GM18498 (cell line): Measurements from ENCODE around the gene APOA1.

ENCODE experiments used
- ATAC-seq: cut with Tn5 transposase; IDR thresholded peaks from one replicate; pipeline ENCODE4 v1.9.1; 2021; ENCODE audit warnings: mild to moderate bottlenecking, moderate library complexity; ENCODE audit not compliant: unreplicated experiment

The APOA1 gene

DNA sequence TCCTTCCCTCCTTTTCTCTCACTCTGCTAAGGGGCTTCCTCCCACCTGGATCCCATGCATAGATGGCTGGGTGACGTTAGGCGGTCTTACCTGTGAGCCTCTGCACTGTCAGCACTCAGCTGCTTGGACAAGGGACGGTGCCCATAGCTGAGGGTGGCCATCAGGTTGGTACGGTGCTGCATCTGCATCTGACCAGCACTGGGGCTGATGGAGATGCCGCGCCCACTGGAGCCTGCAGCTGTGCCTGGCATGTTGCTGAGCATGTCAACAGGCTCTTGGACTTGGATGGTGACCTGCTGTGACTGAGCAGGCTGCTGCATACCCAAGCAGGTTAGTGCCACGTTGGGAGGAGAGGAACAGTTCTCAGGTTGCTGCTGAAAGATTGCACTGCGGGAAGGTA, 21.8 kb upstream of the APOA1 start:
- ATAC-seq: no peak

DNA sequence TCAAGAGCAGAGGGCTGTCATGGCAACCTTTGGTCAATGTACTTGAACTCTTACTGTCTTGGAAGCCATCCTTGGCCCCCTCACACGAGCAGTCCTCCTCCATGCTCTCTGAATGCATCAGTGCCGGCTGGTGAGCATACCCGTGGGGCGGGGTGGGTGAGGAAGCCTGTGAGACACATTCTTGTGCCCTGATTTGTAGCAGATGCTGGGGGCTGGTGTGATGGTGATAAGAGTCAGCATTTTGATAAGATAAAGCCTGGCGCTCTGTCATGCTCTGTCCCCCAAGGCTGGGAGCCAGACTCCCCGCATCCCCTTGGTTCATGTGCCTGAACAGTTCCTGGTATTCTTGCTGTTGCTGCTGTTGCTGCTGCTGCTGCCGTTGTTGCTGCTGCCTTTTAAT, 20.5 kb upstream of the APOA1 start:
- no peak for ATAC-seq

DNA sequence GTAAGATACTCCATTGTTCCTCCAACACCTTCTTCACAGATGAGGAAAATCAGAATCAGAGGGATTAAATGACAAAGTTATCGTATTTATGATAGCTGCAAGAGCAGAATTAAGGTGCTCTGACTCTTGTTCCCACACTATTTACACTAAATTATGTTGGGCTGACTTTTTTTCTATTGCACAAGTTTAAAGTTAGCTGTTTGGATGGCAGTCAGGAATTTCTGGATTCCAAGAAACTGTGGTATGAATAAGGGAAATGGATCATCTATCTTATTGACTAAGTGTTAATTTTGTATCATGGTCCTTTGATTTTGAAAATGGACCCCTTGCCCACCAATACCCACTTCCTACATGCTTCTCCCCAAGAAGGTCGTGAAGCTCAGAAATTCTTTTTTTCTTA, 19.9 kb upstream of the APOA1 start:
- no peak for ATAC-seq

DNA sequence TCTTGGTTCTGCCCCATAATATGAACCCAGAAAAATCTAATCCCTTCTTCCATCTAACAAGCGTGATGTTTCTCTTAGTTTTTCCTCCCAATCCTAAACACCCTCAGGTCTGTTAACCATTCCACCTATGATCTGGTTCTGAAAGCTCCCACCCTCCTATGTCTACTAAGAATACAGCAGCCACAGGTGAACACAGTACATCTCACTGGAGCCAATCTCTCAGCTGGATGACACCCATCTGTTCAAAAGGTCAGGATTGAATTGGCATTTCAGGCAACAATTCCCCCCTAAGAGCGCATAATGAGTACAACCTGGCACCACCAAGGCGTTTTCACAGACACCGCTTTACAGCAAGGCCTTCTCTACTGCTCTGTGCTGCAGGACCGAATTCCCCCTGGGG, 19.0 kb upstream of the APOA1 start:
- ATAC-seq: no peak

DNA sequence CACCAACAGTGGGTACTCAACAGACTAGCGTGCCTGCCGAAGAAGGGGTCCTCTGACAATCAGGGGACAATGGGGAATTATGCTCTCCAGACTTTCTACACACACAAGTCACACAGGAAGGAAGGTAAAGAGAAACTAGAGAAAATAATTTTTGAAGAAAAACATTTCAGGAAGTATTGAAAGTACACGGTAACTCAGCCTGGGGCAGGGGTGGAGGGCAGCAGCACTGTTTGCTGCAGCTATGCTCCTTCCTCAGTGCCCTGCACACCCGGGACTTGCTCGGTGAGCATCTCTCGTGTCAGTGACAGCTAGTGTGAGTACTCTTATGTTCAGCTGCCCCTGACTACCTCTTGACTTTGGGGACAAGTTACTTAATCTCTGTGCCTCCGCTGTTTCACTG, 18.0 kb upstream of the APOA1 start:
- ATAC-seq: no peak

DNA sequence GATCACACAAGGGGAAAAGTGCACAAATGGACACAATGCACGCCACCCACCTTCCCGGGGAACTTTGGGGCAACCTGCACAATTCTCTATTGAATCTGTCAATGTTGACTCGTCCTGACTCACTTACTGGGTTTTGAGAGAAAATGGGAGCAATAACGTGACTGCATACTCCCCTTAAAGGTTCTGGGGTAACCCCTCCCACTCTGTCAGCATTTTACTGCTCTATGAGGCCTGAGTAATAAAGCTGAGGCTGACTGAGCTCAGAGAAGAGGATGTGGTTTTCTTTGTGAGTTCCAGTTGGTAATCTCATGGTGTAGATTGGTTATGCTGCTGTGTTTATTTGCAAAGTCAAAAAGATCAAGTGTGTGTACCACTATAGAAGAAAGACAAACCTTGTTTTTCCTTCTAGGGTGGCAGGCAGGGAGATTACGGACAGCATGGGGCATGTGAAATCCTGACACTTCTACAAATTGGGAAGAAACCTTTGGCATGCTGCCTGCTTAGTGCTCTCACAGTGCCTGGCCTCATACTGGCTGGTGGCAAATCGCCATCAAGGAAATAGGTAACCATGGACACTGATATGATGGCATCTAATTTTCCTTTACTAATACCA, 16.1 kb upstream of the APOA1 start:
- peak; percentile 97 for ATAC-seq

DNA sequence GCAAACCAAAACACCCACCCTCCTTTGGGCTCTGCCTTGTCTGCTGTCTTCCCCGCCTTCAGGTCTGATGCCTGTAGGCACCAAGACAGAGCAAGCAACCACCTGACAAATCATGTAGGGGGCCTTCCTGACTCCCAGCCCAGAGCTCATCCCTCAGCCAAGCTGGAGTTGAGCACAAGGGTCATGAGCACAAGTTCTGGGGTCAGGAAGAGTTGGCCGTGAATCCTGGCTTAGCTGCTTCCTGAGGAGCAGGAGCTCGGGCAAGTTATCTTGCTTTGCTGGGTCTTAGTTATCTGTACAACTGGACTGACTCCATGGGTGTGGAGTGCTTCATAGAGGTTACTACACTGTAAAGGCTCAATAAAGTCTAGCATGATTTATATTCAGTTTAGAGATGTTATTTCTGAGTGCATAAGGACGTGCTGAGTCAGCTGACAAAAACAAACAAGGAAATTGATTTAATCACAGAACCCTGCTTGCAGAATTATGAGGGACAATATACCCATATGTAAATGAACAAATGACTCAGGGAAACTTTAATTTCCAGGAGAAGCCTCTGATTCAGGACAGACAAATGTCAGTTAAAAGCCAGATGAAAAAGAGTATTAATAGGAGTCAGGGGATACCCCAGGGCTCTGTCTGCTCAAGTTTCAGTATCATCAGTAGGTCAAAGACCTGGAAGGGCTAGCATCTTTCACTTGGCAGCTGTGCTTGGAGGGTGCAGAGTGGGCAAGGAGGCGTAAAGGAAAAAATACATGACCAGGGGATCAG, 15.0 kb upstream of the APOA1 start:
- no peak for ATAC-seq

DNA sequence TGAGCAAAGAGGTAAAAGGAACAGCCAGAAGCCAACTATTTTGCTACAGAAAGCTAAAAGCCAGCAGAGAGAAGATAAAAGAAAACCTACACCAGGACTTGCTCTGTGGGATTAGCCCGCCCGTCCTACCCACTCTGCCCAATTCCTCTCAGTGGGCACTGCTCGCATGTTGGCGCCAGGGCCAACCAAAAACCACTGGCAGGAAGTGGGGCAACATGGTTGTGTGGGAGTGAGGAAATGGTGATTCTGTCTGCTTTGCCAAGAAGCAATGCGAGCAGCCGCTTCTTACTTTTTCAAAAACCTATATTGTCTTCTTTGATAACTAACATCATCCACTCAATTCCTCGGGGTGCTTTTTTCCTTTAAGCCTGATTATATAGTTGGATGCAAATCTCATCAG, 14.2 kb upstream of the APOA1 start:
- no peak for ATAC-seq

DNA sequence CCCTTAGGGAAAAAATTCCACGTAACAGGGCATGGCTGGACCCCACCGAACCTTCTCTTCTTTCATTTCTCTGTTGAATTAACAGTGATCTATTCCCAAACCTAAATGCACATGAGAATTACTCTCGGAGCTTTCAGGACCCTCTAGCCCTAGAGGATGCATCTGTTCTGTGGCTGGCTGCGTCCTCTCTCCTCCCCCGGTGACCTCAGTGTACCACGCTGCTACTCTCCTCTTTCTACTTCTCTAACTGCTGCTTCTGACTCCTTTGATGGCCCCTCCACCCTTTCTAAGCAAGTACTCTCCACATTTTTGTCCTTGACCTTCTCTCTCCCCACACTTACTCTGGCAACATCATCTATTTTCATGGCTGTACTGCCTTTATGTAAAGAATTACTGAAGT, 12.1 kb upstream of the APOA1 start:
- no peak for ATAC-seq

DNA sequence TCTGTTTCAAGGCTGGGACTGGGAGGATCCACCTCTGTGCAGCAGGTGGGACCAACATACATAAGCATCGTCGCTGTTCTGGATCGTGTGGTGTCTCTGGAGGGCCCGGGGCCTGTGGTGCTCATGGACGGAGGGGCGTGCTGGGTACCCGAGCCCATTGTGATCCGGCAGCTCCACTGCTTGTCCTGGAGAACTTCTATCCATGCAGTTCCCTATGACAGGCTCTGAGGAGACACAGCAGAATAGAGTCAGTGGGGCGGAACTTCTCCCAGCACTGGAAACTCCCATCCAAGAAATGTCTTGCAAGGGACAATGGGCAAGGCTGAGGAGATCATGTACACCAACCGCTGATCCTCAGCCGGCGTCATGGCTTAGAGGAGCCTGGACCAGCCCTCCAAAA, 11.6 kb upstream of the APOA1 start:
- no peak for ATAC-seq

DNA sequence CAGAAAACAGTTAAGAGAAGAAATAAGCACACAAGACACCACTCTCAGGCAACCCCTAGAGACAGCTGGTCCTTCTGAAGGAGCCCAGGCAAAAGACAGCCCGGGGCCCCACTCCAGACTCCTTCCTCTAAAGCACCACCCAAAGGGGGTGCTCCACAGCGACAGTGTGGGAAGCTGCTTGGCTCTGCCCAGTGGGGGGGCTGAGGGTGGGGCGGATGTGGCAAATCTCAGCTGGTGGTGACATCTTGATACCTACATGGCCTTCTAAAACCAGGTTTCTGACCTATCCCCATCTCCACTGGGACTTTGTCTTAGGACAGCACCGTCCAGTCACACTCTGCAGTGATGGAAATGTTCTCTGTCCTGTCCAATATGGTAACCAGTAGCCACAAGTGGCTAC, 10.2 kb upstream of the APOA1 start:
- no peak for ATAC-seq

DNA sequence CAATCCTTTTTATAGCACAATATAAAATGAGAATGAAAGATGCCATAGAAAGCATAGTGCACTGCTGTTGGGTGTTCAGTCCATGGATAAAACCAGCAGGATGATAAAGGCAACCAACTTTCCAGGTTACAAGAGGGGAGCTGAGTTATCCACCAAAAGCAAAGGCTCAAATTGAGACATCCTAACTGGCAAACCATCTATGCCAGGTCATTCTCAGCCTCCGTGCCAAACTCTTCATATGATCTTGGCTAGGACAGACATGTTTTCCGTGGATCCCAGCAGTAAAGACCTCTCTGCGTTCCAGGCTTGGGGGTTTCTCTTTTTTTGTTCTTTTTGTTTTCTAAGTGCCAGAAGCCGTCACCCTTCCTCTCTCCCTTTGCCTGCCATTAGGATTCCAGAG, 7.3 kb upstream of the APOA1 start:
- no peak for ATAC-seq

DNA sequence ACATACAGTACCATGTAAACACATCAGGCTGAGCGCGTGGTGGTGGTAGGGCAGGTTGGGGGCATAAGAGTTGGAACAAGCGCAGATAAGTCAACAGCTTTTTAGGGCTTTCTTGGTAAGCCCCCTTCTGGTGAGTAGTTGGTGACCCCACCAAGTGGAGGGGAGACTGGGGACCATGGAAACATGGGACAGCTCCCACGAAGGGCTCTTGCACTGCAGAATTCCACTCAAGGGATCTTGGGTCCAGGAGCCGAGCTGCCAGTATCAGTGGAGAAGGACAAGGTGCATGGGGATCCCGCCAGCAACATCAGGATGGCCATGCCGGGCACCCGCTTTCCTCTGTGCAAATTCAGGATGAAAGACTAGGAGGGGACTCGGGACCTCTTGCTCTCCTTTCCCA, 6.2 kb upstream of the APOA1 start:
- no peak for ATAC-seq

DNA sequence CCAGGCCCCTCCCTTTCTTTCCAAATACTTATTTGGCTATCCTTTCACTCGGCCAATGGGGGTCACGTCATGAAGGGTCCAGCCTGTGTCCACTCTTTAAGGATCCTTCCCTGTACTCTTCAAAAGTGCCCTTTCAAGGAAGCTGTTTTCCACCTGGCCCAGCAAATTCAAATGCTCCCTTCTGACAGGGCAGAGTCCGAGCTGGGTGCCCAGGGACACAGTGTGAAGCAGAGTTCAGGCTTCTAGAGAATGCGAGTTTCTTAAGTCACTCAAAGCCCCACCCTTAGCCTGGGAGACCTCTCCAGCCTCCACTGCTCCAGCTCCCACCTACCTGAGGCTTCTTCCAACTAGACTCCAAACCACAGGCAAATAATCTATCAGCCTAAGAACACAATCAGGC, 5.5 kb upstream of the APOA1 start:
- no peak for ATAC-seq

DNA sequence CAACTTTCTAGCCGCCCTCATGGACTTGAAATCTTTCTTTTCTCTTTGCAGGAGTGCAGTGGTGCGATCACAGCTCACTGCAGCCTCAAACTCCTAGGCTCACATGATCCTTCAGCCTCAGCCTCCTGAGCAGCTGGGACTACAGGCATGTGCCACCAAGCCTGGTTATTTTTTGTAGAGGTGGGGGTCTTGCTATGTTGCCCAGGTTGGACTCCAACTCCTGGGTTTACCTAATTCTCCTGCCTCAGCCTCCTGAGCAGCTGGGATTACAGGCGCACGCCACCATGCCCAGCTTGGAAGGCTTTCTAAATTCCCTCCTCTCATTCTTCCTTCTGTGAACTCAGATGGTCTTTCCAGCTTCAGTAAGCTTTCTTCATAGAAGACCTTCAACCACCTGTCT, 4.7 kb upstream of the APOA1 start:
- ATAC-seq: no peak

DNA sequence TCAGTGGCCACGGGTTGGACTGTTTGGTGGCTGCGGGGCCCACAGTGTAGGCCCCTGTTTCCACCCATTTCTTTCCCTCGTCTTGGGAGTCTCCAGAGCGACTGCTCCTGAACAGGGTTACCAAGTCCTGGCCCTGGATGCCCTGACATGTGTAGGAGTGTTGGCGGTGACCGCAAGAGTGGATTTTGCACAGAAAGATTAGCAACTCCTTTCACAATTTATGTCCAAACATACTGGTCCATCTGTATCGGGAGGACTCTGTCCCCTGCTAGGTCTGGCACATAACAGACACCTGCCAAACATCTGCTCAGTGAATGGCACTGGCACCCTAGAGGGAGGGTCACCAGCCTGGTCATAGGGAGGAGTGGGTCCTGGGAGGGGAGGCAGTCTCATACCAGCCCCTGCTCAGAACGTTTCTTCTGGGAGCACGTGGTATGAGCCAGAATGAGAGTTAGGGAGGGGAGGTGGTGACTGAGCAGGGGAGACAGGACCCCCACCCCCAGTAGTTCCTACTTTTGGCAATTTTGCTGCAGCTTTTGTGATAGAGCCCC, 3.4 kb upstream of the APOA1 start:
- ATAC-seq: no peak

DNA sequence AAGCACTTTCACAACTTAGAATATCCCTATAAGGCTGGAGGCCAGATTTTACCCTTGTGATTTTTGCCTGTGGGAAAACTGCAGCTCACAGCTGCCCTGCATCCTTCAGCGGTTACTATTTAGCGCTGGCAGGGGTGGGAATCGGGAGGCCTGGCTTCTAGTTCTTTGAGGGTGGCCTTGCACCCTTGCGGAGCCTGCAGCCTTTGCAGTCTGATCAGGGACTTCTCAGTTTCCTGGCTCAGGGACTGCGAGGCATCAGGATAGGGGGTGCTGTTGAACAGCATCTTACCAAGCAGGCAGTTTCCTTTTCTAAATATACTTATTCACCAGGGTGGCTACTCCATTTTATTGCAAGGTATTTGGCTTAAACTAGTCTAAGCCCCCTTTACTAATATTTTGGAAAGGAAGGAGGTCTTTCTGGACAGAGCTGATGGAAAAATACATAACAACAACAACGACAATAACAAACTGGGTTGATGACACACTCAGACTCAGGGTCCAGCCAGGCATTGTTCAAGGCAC, 2.9 kb upstream of the APOA1 start:
- no peak for ATAC-seq

DNA sequence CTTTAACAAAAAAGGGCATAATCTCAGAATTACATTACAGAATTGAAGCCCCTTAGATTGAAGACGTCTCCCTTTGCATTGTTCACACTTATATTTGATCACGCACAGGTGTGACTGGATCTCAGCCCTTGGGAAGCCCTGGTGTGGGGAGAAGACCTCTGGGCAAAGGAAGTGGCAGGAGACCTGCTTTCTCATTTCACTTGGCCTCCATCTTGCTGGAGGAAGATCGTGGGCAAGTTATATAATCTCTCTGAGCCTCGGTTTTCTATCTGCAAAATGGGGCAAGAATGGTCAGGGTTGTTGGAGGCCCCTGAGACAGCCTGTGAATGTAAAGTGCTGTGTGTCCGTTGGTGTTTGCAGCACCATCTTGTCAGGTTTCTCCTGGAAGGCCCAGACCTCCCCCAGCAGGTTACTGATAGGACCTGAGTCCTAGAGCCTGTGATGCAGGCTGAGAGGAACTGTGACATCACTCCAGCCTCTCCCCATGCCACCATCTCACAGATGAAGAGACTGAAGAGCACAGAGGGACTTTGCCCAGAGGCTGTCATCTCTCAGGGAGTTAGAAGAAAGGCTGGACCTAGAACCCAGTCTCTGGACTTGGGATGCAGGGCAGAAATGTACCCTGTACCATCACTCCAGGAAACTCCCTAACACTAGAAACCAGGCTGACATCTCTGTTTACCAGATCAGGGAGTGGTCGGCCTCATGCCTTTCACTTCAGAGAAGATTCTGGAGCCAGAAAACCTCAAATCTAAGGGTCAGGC, 1.1 kb upstream of the APOA1 start:
- ATAC-seq: no peak

DNA sequence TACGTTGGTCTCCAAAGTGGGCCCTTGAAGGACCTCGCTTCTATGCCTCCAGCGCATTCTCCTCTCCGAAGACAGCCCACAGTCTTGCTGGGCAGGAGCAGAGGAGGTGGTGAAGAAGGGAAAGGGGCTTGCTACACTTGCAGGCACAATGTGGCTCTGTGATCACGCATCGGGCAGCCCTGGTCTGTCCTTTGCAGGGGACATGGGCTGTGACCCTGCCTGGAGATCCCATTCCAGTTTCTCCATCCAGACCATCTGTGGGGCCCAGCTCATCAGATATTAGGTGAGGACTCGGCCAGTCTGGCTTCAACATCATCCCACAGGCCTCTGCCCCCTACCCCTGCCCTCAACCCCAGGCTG, 810 bp downstream of the APOA1 start:
- ATAC-seq: no peak

DNA sequence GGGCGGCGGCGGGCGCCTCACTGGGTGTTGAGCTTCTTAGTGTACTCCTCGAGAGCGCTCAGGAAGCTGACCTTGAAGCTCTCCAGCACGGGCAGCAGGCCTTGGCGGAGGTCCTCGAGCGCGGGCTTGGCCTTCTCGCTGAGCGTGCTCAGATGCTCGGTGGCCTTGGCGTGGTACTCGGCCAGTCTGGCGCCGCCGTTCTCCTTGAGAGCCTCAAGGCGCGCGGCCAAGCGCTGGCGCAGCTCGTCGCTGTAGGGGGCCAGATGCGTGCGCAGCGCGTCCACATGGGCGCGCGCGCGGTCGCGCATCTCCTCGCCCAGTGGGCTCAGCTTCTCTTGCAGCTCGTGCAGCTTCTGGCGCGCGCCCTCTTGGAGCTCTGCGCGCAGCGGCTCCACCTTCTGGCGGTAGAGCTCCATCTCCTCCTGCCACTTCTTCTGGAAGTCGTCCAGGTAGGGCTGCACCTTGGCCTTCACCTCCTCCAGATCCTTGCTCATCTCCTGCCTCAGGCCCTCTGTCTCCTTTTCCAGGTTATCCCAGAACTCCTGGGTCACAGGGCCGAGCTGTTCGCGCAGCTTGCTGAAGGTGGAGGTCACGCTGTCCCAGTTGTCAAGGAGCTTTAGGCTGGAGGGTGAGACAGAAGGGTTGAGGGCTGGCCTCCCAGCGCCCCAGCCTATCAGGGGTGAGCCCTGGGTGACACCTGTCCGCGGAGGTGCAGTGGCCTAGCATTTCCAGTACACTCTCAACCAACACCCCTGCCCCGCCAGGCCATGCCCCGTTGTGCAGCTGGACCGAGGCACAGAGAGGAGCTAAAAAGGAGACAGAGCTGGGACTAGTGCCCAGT, 1.4 kb downstream of the APOA1 start:
- peak; percentile 78 for ATAC-seq
